ENCODE data around the gene NAV1. TPM values are rescaled to one million over a fixed set of nuclear protein-coding genes. Genes with fewer than 3 reads are reported as not detected.

The NAV1 gene
- total RNA-seq, 2 experiments from 2014 or later, result 2.8 to 4.3 TPM

- peaks cover 17% of the 10 kb centered on the region for H3K4me1 ChIP-seq (ENCODE audit: insufficient read depth, low read length)
- no peak overlapping the region for H3K4me3 ChIP-seq (ENCODE audit: low read length)
- Mint-ChIP-seq H3K27me3 (no peaks in the 10 kb centered on the region), H3K36me3 (ENCODE audit: low read depth) (peaks cover 2% of the 10 kb centered on the region), H3K9me3 (no peaks in the 10 kb centered on the region), H3K27ac (no peak overlapping the region), H3K4me1 (ENCODE audit: low read depth) (peaks cover 31% of the 10 kb centered on the region), H3K4me3 (no peak overlapping the region)
- no peak for TF ChIP-seq CTCF (IDR thresholded peaks at IDR 0.05)
- H3K36me3 ChIP-seq (ENCODE audit: insufficient read depth, low read length), result no peaks in the 10 kb centered on the region
- no peaks in the 10 kb centered on the region for H3K9me3 ChIP-seq (ENCODE audit: control insufficient read depth in 1 of 2, insufficient read depth in 1 of 2, low read length in 2 of 2)
- ChIA-PET CTCF (interaction anchor here (2.4 to 8.0 kb wide), 3 partner anchors 9 to 64 kb away, joined by 27 to 187 read pairs (median 29); no protein-coding TSS in a partner anchor), POLR2A (interaction anchor here (2.8 kb wide), 1 partner anchor 30 kb away, joined by 36 read pairs; no protein-coding TSS in a partner anchor)
- no peak overlapping the region for H3K27ac ChIP-seq (ENCODE audit: low read depth in 1 of 2, low read length in 2 of 2)
- no peak for ATAC-seq (ENCODE audit: poor library complexity)
- intact Hi-C loops (cut with DNase I, micrococcal nuclease), result no loop called here
- no peak for DNase-seq
- H3K27me3 ChIP-seq (ENCODE audit: control insufficient read depth in 1 of 2, insufficient read depth in 2 of 2, low read length in 2 of 2), result no peaks in the 10 kb centered on the region
Measured at GRCh38 chr1:201511396-201511940, 27.5 kb upstream of the NAV1 start.

GRCh38 chr1:201511941-201512539, 26.9 kb upstream of the NAV1 start:
- POLR2A ChIA-PET, result interaction anchor here (1.1 to 2.8 kb wide), 3 partner anchors 10 to 64 kb away, joined by 3 to 36 read pairs (median 4); no protein-coding TSS in a partner anchor
- intact Hi-C loops (cut with DNase I, micrococcal nuclease), result no loop called here

More at GRCh38 chr1:201511941-201512539, 26.9 kb upstream of the NAV1 start:
- no peak for TF ChIP-seq CTCF (IDR thresholded peaks at IDR 0.05)
- Histone ChIP-seq H3K27ac (ENCODE audit: low read depth in 1 of 2, low read length in 2 of 2) (no peak overlapping the region), H3K4me3 (ENCODE audit: low read length) (no peak overlapping the region), H3K9me3 (ENCODE audit: control insufficient read depth in 1 of 2, insufficient read depth in 1 of 2, low read length in 2 of 2) (no peaks in the 10 kb centered on the region), H3K4me1 (ENCODE audit: insufficient read depth, low read length) (peaks cover 15% of the 10 kb centered on the region), H3K27me3 (ENCODE audit: control insufficient read depth in 1 of 2, insufficient read depth in 2 of 2, low read length in 2 of 2) (no peaks in the 10 kb centered on the region), H3K36me3 (ENCODE audit: insufficient read depth, low read length) (no peaks in the 10 kb centered on the region)
- ATAC-seq (ENCODE audit: poor library complexity) (no peak), DNase-seq (peak in 1 of 14 experiments; percentile 21)
- Mint-ChIP-seq H3K27me3 (no peaks in the 10 kb centered on the region), H3K4me1 (ENCODE audit: low read depth) (peaks cover 29% of the 10 kb centered on the region), H3K4me3 (no peak overlapping the region), H3K36me3 (ENCODE audit: low read depth) (peaks cover 8% of the 10 kb centered on the region), H3K9me3 (no peaks in the 10 kb centered on the region), H3K27ac (no peak overlapping the region)
- CTCF ChIA-PET, result interaction anchor here (0.7 to 8.0 kb wide), 6 partner anchors 10 to 64 kb away, joined by 3 to 187 read pairs (median 19); no protein-coding TSS in a partner anchor
